Measurements from ENCODE around the gene PTPRT.

Gene PTPRT

GRCh38 chr20:42261766-42262270, 927.9 kb downstream of the PTPRT start:
- no peak for DNase-seq

- DNase-seq: no peak
These were observed 929.5 kb downstream of the PTPRT start for GRCh38 chr20:42260184-42260583.

GRCh38 chr20:42259389-42259788, 930.3 kb downstream of the PTPRT start:
- DNase-seq: no peak

DNA sequence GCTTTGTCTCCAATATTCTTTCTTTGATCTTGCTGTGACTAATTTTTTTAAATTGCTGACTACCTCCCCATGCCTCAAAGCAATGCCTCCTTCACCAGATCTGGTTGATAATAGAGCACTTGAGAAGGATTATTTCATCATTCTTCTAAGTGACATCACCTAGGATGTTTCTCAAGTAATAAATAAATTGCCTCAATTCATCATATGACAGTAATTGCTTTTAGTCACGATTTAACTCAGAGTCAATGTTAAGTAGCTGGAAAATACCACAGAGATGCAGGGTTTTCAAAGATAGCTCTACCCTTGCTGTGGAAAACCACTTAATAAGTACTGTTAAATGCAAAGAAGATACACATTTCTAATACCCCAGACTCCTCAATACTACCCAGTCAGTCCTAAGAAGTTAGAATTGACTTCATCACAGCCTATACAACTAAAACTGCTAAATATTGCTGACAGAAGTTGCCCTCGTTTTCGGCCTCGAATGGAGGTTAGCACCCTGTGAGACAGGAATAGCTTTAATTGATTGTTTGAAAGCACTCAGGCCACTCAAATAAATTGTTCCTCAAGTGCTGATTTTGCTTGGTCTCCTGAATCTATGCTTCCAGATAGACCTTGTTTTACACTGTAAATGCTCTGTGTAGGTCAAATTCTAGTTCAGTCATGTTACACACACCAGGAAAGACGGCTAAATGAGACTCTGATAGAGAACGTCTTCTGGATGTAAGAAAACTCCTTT, 931.0 kb downstream of the PTPRT start:
- no peak for DNase-seq

GRCh38 chr20:42255821-42256220, 933.9 kb downstream of the PTPRT start:
- no peak for DNase-seq

DNA sequence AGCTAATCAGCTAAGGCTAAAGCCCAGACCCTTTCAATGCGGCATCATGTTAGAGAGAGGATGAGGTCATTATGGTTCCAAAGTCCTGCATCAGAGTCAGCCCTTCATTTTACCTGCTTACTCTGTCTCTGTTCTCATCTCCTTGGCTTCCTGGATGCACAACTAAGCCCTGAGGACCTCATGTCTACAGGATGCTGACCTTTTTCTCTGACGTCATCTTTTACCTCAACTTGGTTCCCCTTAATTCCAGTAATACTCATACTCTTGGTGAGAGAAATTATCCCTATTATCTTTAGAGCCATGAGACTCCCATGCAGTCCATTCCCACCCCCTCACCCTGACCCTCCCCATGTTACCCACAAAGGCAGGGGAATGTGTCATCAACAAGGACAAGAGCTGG, 935.0 kb downstream of the PTPRT start:
- no peak for DNase-seq

DNA sequence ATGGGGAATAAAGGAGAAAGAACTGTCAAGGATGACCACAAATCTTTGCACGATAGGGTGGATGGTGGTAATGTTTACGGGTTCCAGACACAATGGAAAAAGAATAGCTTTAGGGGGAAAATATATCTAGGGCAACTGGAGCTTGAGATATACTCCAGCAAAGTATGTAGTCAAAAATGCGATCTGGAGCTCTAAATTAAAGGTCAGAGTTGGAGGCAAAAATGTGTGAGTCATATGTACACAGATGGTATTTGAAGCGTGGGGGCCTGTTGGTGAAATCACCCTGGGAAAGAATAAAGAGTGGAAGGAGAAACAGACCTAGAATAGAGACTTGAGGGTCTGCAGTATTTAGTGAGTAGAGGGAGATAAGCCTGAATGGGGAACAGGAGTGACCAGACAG, 937.6 kb downstream of the PTPRT start:
- DNase-seq: no peak

- peak; percentile 74 to 82 for DNase-seq
These were observed 970.9 kb downstream of the PTPRT start for GRCh38 chr20:42218621-42219374.

- no peak for DNase-seq
These were observed 975.6 kb downstream of the PTPRT start for GRCh38 chr20:42214074-42214473.

DNA sequence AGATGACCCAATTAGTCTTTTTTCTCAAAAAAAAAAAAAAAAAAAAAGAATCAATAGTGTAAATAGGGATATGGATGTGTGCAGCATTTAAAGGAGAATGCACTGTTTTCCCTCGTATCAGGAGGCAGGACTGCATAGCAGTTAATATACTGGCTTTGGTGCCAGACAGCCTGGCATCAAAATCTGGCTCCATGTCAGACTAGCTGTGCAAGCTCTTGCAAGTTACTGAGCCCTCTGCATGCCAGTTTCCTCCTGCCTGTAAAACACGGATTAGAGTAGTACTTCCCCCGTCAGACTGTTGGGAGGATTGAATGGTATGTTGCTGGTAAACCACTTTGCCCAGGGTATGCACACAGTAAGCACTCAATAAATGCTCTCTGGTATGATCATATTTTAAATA, 977.3 kb downstream of the PTPRT start:
- DNase-seq: no peak

- DNase-seq: peak; percentile 64 to 78
These were observed 983.1 kb downstream of the PTPRT start for GRCh38 chr20:42206557-42206956.

DNA sequence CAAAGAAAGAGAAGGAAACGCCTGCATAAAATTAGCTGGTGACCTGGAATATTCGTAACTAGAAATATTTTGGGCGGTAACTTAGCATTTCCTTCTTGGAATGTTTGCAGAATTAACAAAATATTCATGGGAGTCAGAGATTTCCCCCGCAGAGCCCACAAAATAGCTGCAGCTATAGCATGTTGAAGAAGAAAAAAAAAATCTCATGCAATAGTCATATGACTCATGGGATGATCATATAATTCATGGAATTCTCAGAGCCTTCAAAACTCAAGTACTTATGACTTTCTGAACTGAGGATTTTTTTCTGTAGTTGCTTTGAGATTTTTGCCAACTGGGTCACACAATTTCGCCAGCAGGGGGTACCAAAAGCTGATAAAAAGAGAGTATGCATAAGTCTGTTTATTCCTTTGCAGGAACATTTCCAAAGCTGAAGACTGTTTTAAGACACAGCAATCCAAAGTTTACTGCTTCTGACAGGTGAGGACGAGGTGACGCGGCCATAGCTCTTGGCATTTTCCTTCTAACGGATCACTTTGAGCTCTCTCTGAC, 985.5 kb downstream of the PTPRT start:
- DNase-seq: peak; percentile 57 to 74

DNA sequence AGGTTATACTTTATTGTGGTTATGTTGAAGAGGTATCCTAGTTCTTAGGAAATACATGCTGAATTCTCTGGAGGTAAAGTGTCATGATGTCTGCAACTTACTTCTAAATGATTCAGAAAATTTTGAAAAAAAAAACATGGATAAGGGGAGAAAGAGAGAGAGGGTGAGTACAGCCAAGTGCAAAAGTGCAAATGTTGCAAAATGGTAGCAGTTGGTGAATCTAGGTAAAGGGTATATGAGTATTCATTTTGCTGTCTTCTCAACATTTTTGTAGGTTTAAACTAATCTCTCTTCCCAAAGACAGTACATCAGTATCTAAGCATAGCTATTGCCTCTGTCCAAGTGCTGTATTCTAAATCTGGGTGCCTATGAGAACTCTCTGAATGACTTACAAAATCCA, 992.1 kb downstream of the PTPRT start:
- no peak for DNase-seq

DNA sequence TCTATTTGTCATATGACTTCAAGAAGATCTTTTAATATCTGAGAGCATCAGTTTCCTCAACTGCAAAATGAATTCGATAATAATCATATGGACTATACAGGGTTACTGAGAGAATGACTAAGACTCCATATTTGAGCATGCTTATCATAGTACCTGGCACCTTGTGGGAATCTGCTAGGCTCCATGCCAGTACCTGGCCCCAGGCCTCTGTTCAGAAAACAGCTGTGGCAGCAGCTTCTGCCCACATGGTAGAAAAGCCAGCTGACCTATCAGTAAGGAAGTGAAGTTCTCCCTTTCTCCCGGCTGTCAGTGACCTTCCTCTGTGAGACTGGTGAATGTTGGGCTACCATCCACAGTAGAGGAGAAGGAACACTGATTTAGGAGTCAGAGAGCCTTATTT, 996.6 kb downstream of the PTPRT start:
- DNase-seq: no peak

GRCh38 chr20:42192321-42192720, 997.4 kb downstream of the PTPRT start:
- DNase-seq: peak; percentile 80 to 85

GRCh38 chr20:42191140-42191860, 998.4 kb downstream of the PTPRT start:
- peak; percentile 28 to 55 for DNase-seq

DNA sequence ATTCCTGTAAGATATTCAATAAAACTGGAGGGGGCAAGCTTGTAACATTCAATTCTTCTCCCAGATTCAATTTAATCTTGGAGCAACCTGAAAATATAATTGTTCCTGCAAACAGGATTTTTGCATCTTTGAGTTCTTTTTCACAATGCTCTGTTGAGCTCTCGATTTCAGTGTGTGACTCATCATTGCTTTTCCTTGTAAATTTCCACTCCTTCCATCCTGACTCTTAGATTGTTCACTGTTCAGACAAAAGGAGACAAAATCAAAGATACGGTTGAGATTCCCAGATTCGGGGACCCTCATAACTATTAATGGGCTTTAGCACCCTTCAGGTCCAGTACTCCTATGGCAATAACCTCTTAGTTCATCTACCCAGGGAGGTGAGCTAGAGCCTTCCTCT, 999.6 kb downstream of the PTPRT start:
- DNase-seq: no peak

- DNase-seq: no peak
These were observed 1003.4 kb downstream of the PTPRT start for GRCh38 chr20:42186337-42186736.

DNA sequence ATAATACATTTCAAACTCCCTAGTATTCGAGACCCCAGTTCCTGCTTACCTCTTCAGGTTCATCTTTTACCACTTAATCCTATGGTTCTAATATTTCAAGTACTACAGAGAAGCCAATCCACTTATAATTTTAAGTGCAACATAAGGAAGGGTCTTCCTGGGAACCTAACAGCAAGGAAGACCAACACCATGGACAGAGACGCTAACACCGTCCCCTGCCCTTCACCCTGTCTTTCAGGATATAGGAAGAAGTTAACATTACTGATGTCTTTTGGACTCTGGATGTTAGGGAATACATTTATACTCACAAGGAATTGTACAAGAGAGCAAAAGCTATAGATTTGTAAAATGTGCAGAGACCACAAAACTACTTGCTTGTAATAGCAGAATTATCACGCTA, 1006.6 kb downstream of the PTPRT start:
- DNase-seq: no peak

GRCh38 chr20:42181064-42181463, 1008.6 kb downstream of the PTPRT start:
- no peak for DNase-seq

GRCh38 chr20:42179768-42180167, 1009.9 kb downstream of the PTPRT start:
- no peak for DNase-seq

GRCh38 chr20:42173440-42173839, 1016.3 kb downstream of the PTPRT start:
- no peak for DNase-seq
